ENCODE data around the gene CEP20.

DNA sequence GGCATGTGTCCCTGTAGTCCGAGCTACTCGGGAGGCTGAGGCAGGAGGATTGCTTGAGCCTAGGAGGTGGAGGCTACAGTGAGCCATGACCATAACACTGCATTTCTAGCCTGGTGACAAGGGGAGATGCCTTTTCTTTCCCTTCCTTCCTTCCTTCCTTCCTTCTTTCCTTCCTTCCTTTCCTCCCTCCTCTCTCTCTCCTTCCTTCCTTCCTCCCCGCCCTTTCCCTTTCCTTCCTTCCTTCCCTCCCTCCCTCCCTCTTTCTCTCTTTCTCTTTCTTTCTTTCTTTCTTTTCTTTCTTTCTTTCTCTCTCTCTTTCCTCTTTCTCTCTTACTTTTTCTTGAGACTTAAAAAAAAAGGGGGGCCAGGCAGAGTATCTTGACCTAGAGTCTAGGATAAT lies 3.1 kb upstream of the CEP20 start:
- TF ChIP-seq, protein P1, sequence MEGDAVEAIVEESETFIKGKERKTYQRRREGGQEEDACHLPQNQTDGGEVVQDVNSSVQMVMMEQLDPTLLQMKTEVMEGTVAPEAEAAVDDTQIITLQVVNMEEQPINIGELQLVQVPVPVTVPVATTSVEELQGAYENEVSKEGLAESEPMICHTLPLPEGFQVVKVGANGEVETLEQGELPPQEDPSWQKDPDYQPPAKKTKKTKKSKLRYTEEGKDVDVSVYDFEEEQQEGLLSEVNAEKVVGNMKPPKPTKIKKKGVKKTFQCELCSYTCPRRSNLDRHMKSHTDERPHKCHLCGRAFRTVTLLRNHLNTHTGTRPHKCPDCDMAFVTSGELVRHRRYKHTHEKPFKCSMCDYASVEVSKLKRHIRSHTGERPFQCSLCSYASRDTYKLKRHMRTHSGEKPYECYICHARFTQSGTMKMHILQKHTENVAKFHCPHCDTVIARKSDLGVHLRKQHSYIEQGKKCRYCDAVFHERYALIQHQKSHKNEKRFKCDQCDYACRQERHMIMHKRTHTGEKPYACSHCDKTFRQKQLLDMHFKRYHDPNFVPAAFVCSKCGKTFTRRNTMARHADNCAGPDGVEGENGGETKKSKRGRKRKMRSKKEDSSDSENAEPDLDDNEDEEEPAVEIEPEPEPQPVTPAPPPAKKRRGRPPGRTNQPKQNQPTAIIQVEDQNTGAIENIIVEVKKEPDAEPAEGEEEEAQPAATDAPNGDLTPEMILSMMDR (IDR thresholded peaks at IDR 0.05), result no peak
- no peak for TF ChIP-seq EZH2 (IDR thresholded peaks at IDR 0.05)
